HL-60/S4 treated with retinoic acid at 250 ng/mL for 4 days and 3 days (cell line): Measurements from ENCODE around the gene SNRPB.

Source experiments
- in situ Hi-C: fragments of 300-500 bp; cut with MboI; formaldehyde crosslinking; loops from 2 replicates; pipeline ENCODE4 v1.7.0; 2022; ENCODE audit warnings: low sequenced_read_pairs

The SNRPB gene

DNA sequence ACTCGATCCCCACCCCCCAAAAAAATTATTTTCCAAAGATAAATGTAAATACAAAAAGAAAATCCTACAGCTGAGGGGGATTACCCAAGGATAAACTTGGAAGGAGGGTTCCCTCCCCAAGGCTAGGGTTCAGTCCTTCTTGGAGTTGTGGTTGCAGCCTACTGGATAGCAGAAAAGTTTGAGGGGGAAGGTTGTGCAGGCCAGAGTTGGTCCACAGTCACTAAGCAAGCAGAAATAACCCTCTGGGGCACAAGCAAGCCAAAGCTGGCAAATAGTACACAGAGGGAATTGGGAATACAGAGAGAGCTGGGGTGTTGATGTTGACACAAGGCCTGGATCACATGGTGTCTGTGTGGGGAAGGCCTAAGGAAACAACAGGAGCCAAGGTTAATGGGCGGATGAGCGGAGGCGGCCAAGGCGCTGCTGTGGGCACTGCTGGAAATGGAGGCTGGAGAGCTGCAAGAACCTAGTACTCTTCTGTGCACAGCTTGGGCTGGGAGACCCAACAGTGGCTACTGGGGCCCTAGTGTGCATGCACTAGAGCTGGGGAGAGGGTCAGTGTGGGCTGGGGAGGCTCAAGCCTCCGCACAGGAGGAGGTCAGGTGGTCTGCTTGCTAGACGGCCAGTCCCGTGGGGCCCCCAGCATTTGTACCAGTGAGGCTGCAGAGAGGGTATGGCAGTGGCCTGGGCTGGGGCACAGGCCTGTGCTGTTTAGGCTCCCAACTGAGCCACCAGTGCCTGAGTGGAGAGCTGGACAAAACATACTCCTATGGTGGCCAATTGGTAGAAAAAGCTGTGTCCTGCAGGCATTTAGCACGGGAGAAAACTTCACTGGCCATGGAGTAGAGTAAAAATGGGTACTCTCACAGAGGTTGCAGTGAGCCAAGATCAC is 5.5 kb upstream of the SNRPB start:
- in situ Hi-C loops = no loop called here

DNA sequence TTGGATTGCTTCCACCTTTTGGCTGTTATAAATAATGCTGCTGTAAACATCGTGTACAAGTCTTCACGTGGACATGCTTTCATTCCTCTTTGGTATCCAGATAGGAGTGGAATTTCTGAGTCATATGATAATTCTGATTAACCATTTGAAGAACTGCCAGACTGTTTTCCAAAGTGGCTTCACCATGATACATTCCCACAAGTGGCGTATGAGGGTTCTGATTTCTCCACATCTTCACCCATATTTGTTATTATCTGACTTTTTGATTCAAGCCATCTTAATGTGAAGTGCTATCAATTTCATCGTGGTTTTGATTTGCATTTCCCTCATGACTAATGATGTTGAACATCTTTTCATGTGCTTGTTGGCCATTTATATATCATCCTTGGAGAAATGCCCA is 2.9 kb upstream of the SNRPB start:
- in situ Hi-C loops = loop anchor here (25.0 kb wide), 1 partner anchor 711 kb away; no protein-coding TSS in a partner anchor

DNA sequence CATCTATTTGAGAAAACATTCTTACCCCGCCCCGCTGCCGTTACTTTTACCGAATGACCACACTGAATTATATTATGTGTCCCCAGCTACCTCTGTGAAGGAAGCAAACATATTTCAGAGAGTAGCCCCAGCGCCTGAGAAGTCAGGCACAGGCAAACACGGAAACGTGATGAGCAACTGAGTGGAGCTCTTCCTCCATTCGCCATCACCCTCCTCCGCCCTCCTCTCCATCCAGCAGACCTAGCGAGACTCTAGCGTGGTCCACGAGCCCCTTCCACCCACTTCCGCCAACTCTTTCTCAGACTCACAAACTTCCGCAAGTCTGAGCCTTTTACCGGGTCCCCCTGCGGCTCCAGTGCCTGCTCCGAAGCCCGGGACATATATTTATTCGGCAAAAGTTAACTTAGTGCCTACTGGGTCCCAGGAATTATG is 582 bp downstream of the SNRPB start:
- in situ Hi-C loops = loop anchor here (10.0 to 25.0 kb wide), 2 partner anchors 125 to 708 kb away; no protein-coding TSS in a partner anchor

DNA sequence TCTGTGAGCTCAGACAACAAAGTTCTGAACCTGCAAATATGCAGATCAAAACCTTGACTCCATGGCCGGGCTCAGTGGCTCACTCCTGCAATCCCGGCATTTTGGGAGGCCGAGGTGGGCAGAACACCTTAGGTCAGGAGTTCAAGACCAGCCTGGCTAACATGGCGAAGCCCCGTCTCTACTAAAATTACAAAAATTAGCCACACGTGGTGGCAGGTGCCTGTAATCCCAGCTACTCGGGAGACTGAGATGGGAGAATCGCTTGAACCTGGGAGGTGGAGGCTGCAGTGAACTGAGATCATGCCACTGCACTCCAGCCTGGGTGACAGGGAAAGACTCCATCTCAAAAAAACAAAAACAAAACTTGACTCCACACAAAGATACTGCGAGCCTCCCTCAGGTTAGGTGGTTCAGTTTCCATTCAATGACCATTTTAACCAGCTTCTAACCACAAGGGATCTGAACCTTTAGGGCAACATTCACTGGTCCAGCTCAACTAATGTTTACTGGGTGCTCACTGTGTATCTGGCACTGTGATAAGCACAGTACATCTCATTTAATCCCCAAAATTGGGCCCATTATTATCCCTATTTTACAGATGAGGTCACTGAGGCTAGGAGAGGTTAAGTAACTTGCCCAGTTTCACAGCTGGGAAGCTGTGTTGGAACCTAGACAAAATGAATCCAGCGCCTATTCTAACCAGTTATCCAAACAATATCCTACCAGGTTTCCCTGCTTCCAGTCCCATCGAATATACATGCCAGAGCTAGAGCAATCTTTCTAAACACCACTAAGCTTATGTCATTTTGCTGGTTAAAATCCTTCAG is 1.8 kb downstream of the SNRPB start:
- in situ Hi-C loops = loop anchor here (10.0 to 25.0 kb wide), 2 partner anchors 124 to 706 kb away; no protein-coding TSS in a partner anchor

DNA sequence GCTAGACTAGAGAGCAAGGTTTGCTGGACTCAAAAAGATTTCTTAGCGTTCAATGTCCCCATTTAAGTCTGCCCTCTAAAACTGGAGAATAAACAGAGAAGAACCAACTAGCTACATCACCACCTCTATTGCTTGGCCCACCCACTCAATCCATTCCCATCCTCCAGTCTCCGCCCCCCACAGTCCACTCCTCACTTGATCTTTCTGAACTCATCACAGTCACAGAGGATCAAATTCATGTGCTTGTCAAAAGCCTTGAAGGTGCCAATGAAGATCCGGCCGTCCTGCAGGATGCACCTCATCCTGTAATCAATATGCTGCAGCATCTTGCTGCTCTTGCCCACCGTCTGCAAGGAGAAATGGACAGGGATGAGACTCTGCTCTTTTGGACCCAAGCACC is 3.2 kb downstream of the SNRPB start:
- in situ Hi-C loops = loop anchor here (10.0 to 25.0 kb wide), 2 partner anchors 123 to 705 kb away; no protein-coding TSS in a partner anchor

DNA sequence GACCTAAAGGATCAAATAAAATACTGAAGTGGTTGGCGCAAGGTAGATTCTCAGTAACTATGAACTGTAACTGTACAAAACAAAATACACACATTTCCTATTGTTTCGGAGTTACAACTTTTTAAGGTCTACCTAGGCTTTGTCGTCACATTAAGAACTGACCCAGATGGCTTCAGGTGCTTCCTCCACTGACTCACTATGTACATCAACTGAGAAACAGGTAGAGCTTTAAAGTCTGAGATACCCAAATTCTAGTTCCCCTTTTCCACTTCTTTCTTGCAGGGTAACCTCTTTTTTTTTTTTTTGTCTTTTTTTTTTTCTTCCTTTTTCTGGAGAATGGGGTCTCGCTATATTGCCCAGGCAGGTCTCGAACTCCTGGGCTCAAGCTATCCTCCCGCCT is 5.5 kb downstream of the SNRPB start:
- in situ Hi-C loops = loop anchor here (10.0 to 25.0 kb wide), 2 partner anchors 120 to 703 kb away; no protein-coding TSS in a partner anchor

DNA sequence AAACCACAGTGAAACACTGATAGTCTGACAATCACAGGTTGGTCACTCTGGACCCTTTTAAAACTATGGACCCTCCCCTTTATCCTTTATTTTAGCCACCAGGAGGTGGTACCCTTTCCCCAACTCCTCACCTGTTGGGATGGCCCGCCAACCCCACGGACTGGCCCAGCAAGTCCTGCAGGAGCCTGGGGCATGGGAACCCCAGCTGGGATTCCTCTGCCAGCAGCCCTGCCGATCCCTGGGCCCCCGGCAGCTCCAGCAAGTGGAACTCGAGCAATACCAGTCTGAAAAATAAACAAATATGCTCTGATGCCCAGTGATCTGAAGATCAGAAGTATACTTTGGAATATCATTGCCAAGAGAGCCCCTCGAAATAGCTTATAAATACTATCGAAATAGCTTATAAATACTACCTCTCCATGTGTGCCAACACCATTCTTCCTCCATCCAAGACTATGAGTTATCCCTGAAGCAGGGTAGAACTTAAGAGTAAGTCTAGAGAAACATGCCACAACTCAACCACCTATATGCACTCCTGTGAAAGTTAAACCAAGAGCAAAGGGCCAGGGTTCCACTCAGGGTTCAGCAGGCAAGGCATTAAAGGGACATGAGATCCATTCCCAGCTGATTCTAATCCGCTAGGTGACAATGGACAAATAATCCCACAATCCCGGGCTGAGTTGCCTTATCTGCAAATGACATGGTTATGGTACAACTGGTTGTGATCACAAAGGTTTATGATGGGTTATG is 6.8 kb downstream of the SNRPB start:
- in situ Hi-C loops = loop anchor here (10.0 to 25.0 kb wide), 2 partner anchors 119 to 701 kb away; no protein-coding TSS in a partner anchor

DNA sequence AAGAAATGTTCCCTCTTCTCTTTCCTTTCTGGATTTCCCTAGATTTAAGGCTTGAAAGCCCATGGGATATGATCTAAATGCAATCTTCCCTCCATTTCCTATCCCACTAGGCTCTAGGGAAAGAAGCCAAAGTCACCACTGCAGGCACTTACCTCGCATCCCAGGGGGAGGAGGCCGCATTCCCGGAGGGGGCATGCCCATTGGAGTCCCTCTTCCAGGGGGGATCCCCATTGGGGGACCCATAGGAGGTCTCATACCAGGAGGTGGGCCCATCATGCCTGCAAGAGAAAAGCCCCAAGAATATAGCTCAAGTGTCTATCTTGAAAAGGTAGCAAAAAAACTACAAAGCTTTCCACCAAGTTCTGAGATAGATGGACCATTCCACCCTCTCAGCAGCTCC is 8.1 kb downstream of the SNRPB start:
- in situ Hi-C loops = loop anchor here (10.0 to 25.0 kb wide), 2 partner anchors 118 to 700 kb away; no protein-coding TSS in a partner anchor

DNA sequence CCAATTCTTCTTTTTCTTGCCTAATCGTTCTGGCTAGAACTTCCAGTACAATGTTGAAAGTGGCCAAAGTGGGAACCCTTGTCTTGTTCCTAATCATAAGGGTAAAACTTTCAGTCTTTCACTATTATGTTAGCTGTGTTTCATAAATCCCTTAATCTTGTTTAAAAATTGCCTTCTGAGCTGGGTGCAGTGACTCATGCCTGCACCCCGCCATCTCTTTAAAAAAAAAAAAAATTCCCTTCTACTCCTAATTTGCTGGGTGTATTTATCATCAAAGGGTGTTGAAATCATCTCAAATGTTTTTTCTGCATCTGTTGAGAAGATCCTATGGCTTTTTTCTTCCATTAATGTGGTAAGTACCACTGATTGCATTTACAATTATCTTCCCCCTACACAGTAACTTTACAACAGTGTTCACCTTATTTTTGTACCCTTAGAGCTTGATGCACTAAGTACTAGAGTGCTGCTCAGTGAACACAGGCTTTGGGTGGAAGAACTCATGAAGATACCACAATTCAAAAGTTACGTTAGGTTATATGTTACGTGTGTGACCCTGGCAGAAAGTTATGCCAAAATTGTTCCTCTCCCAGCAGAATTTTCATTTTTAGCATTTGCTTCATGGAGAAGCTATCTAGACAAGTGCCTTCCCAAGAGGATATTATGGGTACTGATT is 9.7 kb downstream of the SNRPB start:
- in situ Hi-C loops = loop anchor here (10.0 to 25.0 kb wide), 2 partner anchors 116 to 699 kb away; no protein-coding TSS in a partner anchor

DNA sequence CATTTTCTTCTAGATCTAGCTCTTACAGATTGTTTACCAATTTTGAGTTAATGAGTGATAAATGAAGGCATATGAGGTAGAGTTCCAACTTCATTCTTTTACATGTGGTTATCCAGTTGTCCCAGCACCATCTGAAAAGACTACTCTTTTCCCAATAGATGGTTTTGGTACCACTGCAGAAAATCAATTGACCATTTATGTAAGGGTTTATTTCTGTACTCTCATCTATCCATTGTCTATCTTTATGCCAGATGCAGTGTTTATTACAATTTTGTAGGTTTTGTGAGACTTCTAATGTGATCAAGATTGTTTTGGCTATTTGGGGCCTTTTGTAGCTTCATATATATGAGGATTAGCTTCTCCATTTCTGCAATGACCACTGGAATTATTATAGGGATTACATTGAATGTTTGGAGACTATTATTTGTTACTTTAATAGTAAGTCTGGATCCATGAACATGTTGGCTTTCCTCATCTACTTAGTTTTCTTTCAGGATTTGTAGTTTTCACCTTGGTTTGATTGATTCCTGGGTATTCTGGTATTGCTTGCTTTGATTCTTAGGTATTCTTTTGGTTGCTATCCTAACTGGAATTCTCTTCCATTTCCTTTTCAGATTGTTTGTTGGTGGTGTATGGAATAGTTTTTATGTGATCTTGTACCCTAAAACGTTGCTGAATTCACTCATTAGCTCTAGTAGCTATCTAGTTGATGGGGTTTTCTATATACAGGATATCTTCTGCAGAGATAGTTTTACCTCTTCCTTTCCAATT is 10.4 kb downstream of the SNRPB start:
- in situ Hi-C loops = loop anchor here (10.0 to 25.0 kb wide), 3 partner anchors 115 to 698 kb away; no protein-coding TSS in a partner anchor

DNA sequence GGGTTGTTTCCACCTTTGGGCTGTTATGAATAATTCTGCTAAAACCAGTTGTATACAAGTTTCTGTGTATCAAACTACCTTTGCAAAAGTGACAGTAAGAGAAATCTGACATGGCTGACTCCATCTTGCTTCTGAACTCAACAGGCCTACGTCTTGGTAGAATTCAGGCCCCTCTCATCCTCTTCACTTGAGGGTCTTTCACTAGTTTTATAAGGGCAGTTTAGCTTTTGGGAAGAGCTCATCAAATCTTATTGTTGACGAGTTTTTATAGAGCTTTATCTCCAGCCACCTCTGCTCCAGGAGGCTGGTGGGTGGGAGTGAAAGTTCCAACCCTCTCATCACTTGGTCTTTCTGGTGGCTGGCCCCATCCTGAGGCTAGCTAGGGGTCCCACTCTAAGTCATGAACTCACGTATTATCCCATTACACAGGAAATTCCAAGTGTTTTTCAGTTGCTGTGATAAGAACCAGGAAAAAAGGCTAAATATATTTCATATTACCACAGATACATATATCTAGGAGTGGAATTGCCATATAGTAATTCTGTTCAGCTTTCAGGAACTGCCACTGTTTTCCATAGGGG is 11.6 kb downstream of the SNRPB start:
- in situ Hi-C loops = loop anchor here (10.0 to 25.0 kb wide), 2 partner anchors 244 to 697 kb away; no protein-coding TSS in a partner anchor

DNA sequence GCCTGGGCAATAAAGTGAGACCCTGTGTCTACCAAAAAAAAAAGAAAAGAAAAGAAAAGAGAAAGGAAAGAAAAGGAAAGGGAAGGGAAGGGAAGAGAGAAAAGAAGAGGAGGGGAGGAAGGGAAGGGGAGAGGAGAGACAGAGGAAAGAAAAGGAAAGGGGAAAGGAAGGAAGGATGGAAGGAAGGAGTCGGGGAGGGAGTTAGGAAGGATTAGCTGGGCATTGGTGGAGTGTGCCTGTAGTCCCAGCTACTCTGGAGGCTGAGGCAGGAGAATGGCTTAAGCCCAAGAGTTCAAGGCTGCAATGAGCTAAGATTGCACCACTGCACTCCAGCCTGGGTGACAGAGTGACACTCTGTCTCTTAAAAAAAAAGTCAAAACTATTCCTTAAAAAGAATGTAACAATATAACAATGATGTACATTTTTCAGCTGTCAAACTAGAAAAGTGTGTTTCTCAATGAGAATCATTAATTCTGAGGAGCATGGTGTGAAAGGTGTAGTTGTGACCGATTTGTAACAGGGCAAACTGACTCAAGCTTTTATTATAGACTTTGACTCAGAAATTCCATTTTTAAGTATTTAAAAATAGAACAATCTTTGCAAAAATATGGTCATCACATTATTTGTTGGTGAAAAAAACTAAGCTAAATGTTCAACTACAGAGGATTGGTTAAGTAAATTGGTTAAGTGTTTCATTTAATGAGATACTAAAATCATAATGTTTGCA is 14.7 kb downstream of the SNRPB start:
- in situ Hi-C loops = loop anchor here (10.0 to 25.0 kb wide), 2 partner anchors 241 to 694 kb away; no protein-coding TSS in a partner anchor

DNA sequence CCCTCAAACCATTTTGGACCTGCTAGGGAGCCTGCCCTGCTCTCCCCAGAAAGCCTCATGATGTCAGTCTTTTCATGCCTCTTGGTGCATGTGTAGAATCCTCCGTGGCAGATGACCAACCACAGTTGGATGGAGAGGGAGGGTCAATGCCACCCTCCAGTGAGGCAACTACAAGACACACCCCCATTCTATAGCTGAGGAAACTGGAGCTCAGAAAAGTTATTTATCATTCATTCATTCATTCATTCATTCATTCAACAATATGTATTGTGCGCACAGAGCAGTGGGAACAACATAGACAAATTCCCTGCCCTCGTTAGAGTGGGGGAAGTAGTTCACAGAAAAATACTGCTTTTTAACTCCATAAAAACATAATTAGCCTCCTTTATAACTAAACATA is 16.8 kb downstream of the SNRPB start:
- in situ Hi-C loops = loop anchor here (10.0 to 25.0 kb wide), 2 partner anchors 239 to 691 kb away; no protein-coding TSS in a partner anchor

DNA sequence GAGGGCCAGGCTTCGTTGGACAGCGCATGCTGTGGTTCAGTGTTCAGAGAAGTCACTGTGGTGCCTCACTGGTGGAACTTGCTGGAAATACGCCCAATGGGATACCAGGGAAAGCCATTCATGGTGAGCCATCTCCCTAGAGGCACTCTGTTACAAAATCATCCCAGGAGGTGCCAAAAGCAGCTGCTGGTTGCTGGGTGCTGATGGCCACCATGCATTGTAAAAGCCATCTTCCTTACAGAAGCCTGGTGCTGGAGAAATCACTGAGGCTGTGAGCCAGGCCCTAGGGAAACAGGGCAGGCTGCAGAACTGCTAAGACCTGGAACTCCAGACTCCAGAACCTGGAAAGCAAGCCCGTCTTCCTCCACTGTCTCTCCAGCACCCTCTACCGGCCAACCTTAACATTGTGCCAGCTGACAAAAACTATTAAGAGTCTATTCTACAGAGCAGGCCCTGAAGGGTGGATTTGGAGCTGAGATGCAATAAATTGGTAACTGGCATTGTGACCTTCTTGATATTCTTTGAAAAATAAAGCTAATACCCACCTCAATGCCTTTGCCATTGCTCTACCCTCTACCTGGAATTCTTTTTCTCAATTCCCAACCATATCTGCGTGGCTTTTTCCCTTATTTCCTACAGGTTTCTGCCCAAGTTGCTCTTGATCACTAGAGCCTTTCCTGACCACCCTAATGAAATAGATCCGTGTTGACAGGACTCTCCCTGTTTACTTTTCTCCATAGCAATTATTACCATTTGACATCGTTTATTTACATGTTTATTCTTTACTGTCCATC is 18.5 kb downstream of the SNRPB start:
- in situ Hi-C loops = loop anchor here (10.0 to 25.0 kb wide), 2 partner anchors 237 to 690 kb away; no protein-coding TSS in a partner anchor

DNA sequence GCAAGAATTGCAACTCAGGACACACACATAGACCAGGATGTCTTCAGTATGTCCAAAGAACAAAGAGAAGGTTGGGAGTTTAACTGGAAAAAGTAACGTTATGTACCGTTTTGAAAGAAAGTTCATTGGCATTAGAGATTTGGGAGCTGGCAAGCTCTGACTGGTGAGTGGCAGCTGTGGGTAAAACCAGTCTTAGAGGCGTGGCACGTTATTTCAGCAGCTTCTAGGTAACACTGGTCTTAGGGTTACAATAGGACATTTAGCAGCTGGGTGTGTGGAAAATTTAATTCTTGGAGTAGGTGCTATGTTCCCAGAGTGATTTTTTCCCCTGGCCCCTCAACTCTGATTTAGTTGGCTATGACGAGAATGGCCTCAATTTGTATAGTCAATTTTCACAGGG is 19.2 kb downstream of the SNRPB start:
- in situ Hi-C loops = loop anchor here (10.0 to 25.0 kb wide), 2 partner anchors 237 to 689 kb away; no protein-coding TSS in a partner anchor

DNA sequence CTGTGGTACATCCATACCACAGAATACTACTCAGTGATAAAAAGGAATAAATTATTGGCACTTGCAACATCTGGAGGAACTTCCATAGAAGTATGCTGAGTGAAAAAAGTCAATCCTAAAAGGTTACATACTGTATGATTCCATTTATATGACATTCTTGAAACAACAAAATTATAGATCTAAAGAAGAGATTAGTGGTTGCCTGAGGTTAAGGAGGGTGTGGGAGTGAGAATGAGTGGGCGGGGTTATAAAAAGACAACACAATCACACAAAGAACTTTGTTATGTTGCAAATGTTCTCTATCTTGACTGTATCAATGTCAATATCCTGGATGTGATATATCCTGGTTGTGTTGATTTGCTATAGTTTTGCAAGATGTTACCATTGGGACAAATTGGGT is 21.2 kb downstream of the SNRPB start:
- in situ Hi-C loops = no loop called here

DNA sequence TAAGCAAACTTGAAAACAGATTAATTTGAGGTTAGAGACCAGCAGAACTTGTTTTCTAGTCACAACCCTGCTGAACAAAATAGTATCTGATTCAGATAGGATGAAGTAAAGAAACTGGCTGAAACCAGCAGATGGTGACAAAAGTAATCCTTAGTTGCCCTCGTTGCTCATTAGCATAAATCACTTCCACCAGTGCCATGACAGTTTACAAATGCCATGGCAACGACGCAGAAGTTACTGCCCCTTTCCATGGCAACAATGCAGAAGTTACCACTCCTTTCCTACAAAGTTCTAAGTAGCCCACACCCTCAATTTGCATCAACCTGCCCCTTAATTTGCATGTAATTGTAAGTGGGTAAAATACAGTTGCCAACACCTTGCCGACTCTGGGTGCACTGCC is 23.7 kb downstream of the SNRPB start:
- in situ Hi-C loops = no loop called here
